Activated CD4-positive, alpha-beta memory T cell treated with anti-CD3 and anti-CD28 coated beads for 36 hours (primary cell): ENCODE results near the gene MRPL50. TPM values are rescaled to one million over a fixed set of nuclear protein-coding genes. Genes with fewer than 3 reads are reported as not detected.

ENCODE experiments used
- CTCF ChIA-PET: fragments of 350-600 bp; sonication (Branson Sonifier 250); formaldehyde crosslinking; loops from one replicate; lab custom pipeline; 2021; ENCODE audit warnings: antibody characterized with exemption, inconsistent platforms; lab: Charles Lee
- POLR2A ChIA-PET: fragments of 350-600 bp; sonication (Branson Sonifier 250); formaldehyde crosslinking; loops from one replicate; lab custom pipeline; 2021; ENCODE audit warnings: antibody characterized with exemption; lab: Charles Lee
- DNase-seq: peaks from one replicate; pipeline ENCODE4 v3.0.0-alpha.2; 2020
- H3K27ac Mint-ChIP-seq: one replicate; pipeline ENCODE4 v1.8.0; 2021; ENCODE audit warnings: mixed read lengths
- H3K27me3 Mint-ChIP-seq: one replicate; pipeline ENCODE4 v1.8.0; 2021; ENCODE audit warnings: mixed read lengths
- H3K36me3 Mint-ChIP-seq: one replicate; pipeline ENCODE4 v1.8.0; 2021; ENCODE audit warnings: mixed read lengths
- H3K4me1 Mint-ChIP-seq: one replicate; pipeline ENCODE4 v1.8.0; 2021; ENCODE audit warnings: low read depth, mixed read lengths
- H3K4me3 Mint-ChIP-seq: one replicate; pipeline ENCODE4 v1.8.0; 2021; ENCODE audit warnings: mild to moderate bottlenecking, mixed read lengths
- H3K9me3 Mint-ChIP-seq: one replicate; pipeline ENCODE4 v1.8.0; 2021; ENCODE audit warnings: mixed read lengths
- intact Hi-C: fragments of 100-400 bp; cut with micrococcal nuclease; formaldehyde crosslinking; loops from one replicate; pipeline ENCODE4 v1.15.1; 2023
- total RNA-seq, 2 experiments: library from RNA; stranded (reverse); gene quantifications; one replicate each; pipeline ENCODE4 v1.2.3, GENCODE V29; 2021

Gene MRPL50
- total RNA-seq, 2 experiments from 2014 or later, result 13.3 to 13.4 TPM

DNA sequence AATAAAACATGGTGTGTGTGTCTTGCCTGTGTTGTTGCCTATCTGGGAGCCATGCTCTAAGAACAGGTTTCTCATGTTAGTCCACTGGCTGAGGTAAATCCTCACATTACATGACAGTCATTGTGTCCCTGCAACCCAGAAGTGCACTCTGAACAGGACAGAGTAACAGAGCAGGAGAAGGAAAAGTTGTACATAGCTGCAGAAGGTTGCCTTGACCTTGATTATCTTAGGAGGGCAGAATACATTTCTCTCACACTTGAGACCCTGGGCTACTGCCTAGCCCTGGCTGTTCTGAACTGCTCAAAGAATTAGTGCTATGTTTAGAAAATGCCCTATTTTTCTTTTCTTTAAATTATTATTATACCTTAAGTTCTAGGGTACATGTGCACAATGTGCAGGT is 17.2 kb upstream of the MRPL50 start:
- ChIA-PET POLR2A (no interaction called here), CTCF (no interaction called here)
- Mint-ChIP-seq H3K4me3 (no peak overlapping the region), H3K4me1 (no peaks in the 10 kb centered on the region), H3K27ac (no peak overlapping the region), H3K9me3 (peaks cover 75% of the 10 kb centered on the region), H3K27me3 (no peaks in the 10 kb centered on the region), H3K36me3 (peaks cover 41% of the 10 kb centered on the region)
- intact Hi-C loops, result no loop called here
- no peak for DNase-seq

DNA sequence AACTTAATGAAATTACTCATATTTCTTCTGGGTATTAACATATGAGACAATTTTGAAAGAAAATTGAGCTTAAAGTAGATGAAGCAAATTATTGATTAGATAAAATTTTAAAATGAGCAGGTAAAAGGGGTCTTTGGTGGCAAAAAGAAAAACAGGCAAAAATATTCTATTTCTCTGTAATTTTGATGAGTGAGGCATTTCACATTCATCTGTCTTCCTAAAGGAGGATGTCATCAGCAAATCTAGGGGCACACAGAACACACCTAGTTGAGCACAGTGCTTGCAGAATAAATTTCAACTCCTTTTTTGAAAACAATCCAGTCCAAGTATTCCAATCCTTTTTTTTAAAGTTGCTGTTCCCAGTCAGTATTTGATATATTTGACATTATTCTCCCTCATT is 16.4 kb upstream of the MRPL50 start:
- Mint-ChIP-seq H3K27me3 (no peaks in the 10 kb centered on the region), H3K4me1 (no peaks in the 10 kb centered on the region), H3K27ac (no peak overlapping the region), H3K9me3 (peaks cover 78% of the 10 kb centered on the region), H3K4me3 (no peak overlapping the region), H3K36me3 (peaks cover 47% of the 10 kb centered on the region)
- intact Hi-C loops, result no loop called here
- no peak for DNase-seq
- CTCF ChIA-PET, result no interaction called here
- POLR2A ChIA-PET, result no interaction called here

DNA sequence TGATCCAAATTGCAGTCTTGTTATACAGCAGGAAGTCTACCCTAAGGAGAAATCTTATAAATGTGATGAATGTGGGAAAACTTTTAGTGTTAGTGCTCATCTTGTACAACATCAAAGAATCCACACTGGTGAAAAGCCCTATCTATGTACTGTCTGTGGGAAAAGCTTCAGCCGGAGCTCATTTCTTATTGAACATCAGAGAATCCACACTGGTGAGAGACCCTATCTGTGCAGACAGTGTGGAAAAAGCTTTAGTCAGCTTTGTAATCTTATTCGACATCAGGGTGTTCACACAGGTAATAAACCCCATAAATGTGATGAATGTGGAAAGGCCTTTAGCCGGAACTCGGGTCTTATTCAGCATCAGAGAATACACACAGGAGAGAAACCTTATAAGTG is 10.7 kb upstream of the MRPL50 start:
- no peaks in the 10 kb centered on the region for H3K27me3 Mint-ChIP-seq
- ChIA-PET CTCF (no interaction called here), POLR2A (no interaction called here)
- H3K36me3 Mint-ChIP-seq, result peaks cover 86% of the 10 kb centered on the region
- DNase-seq, result no peak
- H3K4me3 Mint-ChIP-seq, result no peak overlapping the region
- H3K4me1 Mint-ChIP-seq, result no peaks in the 10 kb centered on the region
- intact Hi-C loops, result no loop called here
- no peak overlapping the region for H3K27ac Mint-ChIP-seq
- H3K9me3 Mint-ChIP-seq, result peaks cover 83% of the 10 kb centered on the region

DNA sequence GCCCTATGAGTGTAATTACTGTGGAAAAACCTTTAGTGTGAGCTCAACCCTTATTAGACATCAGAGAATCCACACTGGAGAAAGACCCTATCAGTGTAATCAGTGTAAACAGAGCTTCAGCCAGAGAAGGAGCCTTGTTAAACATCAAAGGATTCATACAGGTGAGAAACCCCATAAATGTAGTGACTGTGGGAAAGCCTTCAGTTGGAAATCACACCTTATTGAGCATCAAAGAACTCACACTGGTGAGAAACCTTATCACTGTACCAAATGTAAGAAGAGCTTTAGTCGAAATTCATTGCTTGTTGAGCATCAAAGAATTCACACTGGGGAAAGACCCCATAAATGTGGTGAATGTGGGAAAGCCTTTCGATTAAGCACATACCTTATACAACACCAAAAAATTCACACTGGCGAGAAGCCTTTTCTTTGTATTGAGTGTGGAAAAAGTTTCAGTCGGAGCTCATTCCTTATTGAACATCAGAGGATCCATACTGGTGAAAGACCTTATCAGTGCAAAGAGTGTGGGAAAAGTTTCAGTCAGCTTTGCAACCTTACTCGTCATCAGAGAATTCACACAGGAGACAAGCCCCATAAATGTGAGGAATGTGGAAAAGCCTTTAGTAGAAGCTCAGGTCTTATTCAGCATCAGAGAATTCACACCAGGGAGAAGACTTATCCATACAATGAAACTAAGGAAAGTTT is 10.1 kb upstream of the MRPL50 start:
- peaks cover 3% of the 10 kb centered on the region for H3K4me1 Mint-ChIP-seq
- POLR2A ChIA-PET, result no interaction called here
- no peak overlapping the region for H3K4me3 Mint-ChIP-seq
- intact Hi-C loops, result no loop called here
- peaks cover 88% of the 10 kb centered on the region for H3K36me3 Mint-ChIP-seq
- no peaks in the 10 kb centered on the region for H3K27me3 Mint-ChIP-seq
- H3K27ac Mint-ChIP-seq, result no peak overlapping the region
- peaks cover 85% of the 10 kb centered on the region for H3K9me3 Mint-ChIP-seq
- CTCF ChIA-PET, result interaction anchor here (1.2 kb wide), 1 partner anchor 20 kb away, joined by 3 read pairs; no protein-coding TSS in a partner anchor
- DNase-seq, result no peak

DNA sequence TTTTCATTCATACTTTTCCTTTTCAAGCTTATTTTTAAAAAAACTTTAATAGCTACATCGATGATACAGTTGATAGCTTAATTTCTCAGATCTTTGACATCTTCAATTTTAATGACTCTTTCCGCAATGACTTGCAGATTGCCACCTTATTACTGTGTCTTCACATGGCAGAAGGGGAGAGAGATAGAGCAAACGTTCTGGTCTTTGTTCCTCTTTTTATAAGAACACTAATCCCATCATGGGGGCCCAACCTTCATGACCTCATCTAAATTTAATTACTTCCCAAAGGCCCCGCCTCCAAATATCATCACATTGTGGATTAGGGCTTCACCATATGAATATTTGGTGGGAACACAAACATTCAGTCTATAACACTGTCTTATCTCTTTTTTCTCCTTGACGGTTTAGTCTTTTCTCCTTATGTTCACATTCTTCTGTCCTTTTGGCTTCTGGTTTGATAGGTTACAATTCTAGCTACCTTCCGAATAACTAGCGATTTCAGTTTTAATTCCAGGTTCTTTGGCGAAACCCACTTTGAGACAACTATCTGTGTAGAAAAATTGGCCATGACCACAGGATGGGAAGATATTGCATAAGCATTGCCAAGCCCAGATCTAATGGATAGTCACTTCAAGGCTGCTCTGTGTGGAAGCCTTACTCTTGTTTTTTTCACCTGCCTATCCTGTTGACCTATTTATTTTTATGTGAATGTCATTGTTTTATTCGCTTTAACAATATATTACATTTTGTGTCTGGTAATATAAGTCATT is 5.3 kb upstream of the MRPL50 start:
- H3K27ac Mint-ChIP-seq, result no peak overlapping the region
- intact Hi-C loops, result no loop called here
- H3K9me3 Mint-ChIP-seq, result peaks cover 48% of the 10 kb centered on the region
- CTCF ChIA-PET, result interaction anchor here (1.1 to 1.6 kb wide), 2 partner anchors 15 to 92 kb away, joined by 4 to 5 read pairs; no protein-coding TSS in a partner anchor
- H3K4me3 Mint-ChIP-seq, result no peak overlapping the region
- POLR2A ChIA-PET, result no interaction called here
- H3K36me3 Mint-ChIP-seq, result peaks cover 83% of the 10 kb centered on the region
- DNase-seq, result no peak
- no peaks in the 10 kb centered on the region for H3K27me3 Mint-ChIP-seq
- peaks cover 36% of the 10 kb centered on the region for H3K4me1 Mint-ChIP-seq

DNA sequence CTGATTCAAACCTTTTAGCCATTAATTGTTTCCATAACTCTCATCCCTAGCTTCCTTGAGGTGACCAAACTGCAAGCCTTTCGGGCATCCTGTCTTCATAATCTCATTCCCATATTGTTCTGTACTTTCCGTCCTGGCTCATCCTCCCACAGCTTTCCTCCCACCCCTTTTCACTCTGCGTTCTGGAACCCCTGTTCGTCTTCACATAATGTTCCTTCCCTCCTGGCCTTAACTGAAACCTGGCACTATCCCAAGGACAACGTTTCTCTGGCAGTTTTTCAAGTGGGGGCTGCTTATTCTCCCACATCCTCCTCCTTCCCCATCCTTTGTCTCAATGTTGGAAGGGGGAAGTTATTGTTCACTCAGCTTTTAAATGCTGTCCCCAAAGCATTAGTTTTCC is 1.7 kb upstream of the MRPL50 start:
- Mint-ChIP-seq H3K9me3 (peaks cover 17% of the 10 kb centered on the region), H3K36me3 (peaks cover 62% of the 10 kb centered on the region), H3K4me3 (peak overlapping the region; percentile 100), H3K27ac (peak overlapping the region; percentile 98), H3K4me1 (peaks cover 60% of the 10 kb centered on the region), H3K27me3 (no peaks in the 10 kb centered on the region)
- POLR2A ChIA-PET, result interaction anchor here (1.9 kb wide), 1 partner anchor 133 kb away, joined by 10 read pairs; the partner anchor contains the start of gene RNF20
- CTCF ChIA-PET, result interaction anchor here (1.3 kb wide), 1 partner anchor 130 kb away, joined by 3 read pairs; no protein-coding TSS in a partner anchor
- intact Hi-C loops, result no loop called here
- DNase-seq, result no peak

DNA sequence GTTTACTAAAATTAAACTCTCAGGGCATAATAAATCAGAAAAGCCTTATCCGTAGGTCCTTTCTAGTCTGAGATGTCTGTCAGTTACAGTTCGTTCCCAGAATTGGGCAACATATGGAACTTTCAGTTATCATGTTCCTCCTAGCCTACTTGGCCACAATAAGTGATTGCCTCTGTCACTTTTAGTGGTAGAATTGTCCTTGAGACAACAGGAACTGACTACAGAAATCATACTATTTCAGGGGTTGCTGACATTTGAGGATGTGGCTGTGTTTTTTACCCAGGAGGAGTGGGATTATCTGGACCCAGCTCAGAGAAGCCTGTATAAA is 1.2 kb upstream of the MRPL50 start:
- Mint-ChIP-seq H3K27ac (peak overlapping the region; percentile 98), H3K27me3 (no peaks in the 10 kb centered on the region), H3K9me3 (peaks cover 14% of the 10 kb centered on the region), H3K36me3 (peaks cover 62% of the 10 kb centered on the region), H3K4me1 (peaks cover 65% of the 10 kb centered on the region), H3K4me3 (peak overlapping the region; percentile 100)
- intact Hi-C loops, result loop anchor here (2.0 to 10.0 kb wide), 6 partner anchors 113 to 1577 kb away; partner anchors contain the start of genes ERP44, INVS, MSANTD3 and NR4A3
- ChIA-PET CTCF (interaction anchor here (1.3 kb wide), 1 partner anchor 130 kb away, joined by 3 read pairs; no protein-coding TSS in a partner anchor), POLR2A (interaction anchor here (1.9 kb wide), 1 partner anchor 134 kb away, joined by 10 read pairs; the partner anchor contains the start of gene RNF20)
- no peak for DNase-seq

DNA sequence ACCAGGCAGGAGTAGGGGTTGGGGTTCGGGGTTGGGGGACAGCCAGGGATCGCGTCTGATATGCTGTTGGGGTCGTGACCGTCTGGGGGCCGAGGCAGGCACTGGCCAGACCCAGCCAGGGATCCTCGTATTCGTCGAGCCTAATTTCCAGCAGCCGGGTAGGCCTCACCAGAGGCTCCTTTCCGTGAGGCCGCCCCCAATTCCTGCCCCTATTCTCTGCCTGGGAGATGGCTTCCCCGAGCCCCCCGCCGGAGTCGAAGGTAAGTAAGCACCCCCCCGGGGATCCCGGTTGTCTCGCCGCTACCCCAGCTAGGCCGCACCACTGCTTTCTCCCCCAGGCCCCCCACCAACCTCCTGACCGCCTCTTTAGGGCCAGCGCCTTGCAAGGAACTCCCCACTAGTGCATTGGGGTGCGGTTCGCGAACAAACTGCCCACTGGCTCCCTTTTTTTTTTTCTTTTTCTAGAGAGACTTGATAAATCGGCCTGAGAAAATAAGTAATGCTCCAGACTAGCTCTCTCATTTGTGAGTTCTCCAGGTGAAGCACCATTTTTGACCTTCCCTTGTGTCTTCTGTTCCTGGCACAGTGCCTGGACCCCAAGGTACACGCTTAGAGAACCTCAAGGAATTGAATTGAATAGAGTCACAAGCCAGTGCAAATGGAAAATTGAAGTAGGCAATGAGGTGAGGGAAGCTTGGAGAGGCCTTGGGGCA is 668 bp upstream of the MRPL50 start:
- no peaks in the 10 kb centered on the region for H3K27me3 Mint-ChIP-seq
- POLR2A ChIA-PET, result interaction anchor here (0.6 to 1.9 kb wide), 3 partner anchors 8 to 135 kb away, joined by 3 to 10 read pairs (median 3); partner anchors contain the start of gene RNF20
- H3K9me3 Mint-ChIP-seq, result peaks cover 18% of the 10 kb centered on the region
- H3K27ac Mint-ChIP-seq, result peak overlapping the region; percentile 98
- H3K36me3 Mint-ChIP-seq, result peaks cover 62% of the 10 kb centered on the region
- peak; percentile 13 for DNase-seq
- H3K4me1 Mint-ChIP-seq, result peaks cover 70% of the 10 kb centered on the region
- H3K4me3 Mint-ChIP-seq, result peak overlapping the region; percentile 100
- intact Hi-C loops, result loop anchor here (1.0 to 10.0 kb wide), 10 partner anchors 50 to 1577 kb away; partner anchors contain the start of genes ERP44, INVS, MSANTD3 and NR4A3
- CTCF ChIA-PET, result interaction anchor here (0.7 to 2.1 kb wide), 6 partner anchors 10 to 131 kb away, joined by 3 to 9 read pairs (median 4); no protein-coding TSS in a partner anchor

DNA sequence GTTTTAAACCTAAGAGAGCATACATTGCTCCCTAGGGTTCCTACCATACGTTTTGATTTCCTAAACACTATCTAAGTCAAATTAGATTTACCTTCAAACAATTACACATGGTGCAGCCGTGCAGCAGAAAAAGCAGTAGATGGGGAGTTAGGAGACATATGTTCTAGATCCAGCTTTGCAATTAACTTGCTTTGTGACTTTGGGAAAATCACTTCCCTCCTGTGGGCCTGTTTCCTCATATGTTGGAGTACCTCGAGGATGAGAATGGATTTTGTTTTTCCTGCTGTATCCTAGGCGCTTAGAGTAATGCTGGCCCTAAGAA is 711 bp downstream of the MRPL50 start:
- Mint-ChIP-seq H3K4me1 (peaks cover 67% of the 10 kb centered on the region), H3K9me3 (peaks cover 14% of the 10 kb centered on the region), H3K27ac (peak overlapping the region; percentile 98), H3K36me3 (peaks cover 59% of the 10 kb centered on the region), H3K4me3 (peak overlapping the region; percentile 100), H3K27me3 (no peaks in the 10 kb centered on the region)
- intact Hi-C loops, result loop anchor here (1.0 to 10.0 kb wide), 10 partner anchors 52 to 1575 kb away; partner anchors contain the start of genes ERP44, INVS, MSANTD3 and NR4A3
- POLR2A ChIA-PET, result no interaction called here
- CTCF ChIA-PET, result interaction anchor here (1.0 to 2.1 kb wide), 3 partner anchors 9 to 132 kb away, joined by 3 to 9 read pairs (median 6); no protein-coding TSS in a partner anchor
- DNase-seq, result no peak

DNA sequence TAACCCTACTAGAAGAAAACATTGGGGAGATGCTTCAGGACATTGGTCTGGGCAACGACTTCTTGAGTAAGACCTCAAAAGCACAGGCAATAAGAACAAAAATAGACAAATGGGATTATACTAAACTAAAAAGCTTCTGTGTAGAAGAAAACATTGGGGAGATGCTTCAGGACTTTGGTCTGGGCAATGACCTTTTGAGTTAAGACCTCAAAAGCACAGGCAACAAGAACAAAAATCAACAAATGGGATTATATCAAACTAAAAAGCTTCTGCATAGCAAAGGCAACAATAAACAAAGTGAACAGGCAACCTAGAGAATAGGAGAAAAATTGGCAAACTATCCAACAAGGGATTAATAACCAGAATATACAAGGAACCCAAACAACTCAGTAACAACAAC is 3.7 kb downstream of the MRPL50 start:
- intact Hi-C loops, result loop anchor here (5.0 to 10.0 kb wide), 5 partner anchors 118 to 1572 kb away; partner anchors contain the start of genes ERP44, INVS, MSANTD3 and NR4A3
- DNase-seq, result no peak
- Mint-ChIP-seq H3K4me3 (no peak overlapping the region), H3K36me3 (peaks cover 59% of the 10 kb centered on the region), H3K4me1 (peaks cover 58% of the 10 kb centered on the region), H3K27me3 (no peaks in the 10 kb centered on the region), H3K27ac (no peak overlapping the region), H3K9me3 (peaks cover 19% of the 10 kb centered on the region)
- ChIA-PET CTCF (no interaction called here), POLR2A (no interaction called here)

DNA sequence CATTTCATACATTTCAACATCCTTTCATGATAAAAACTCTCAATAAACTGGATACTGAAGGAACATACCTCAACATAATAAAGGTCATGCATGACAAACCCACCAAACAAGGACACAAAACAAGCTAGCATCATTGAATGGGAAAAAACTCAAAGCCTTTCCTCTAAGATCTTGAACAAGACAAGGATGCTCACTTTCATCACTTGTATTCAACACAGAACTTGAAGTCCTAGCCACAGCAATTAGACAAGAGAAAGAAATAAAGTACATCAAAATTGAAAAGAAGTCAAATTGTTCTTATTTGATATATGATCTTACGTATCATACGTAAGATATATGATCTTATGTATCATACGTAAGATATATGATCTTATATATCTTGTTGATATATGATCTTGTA is 5.3 kb downstream of the MRPL50 start:
- DNase-seq, result no peak
- peaks cover 57% of the 10 kb centered on the region for H3K4me1 Mint-ChIP-seq
- H3K27me3 Mint-ChIP-seq, result no peaks in the 10 kb centered on the region
- H3K9me3 Mint-ChIP-seq, result peaks cover 19% of the 10 kb centered on the region
- POLR2A ChIA-PET, result no interaction called here
- CTCF ChIA-PET, result interaction anchor here (0.9 kb wide), 1 partner anchor 137 kb away, joined by 4 read pairs; no protein-coding TSS in a partner anchor
- intact Hi-C loops, result loop anchor here (10.0 kb wide), 1 partner anchor 968 kb away; the partner anchor contains the start of gene MSANTD3
- H3K27ac Mint-ChIP-seq, result no peak overlapping the region
- no peak overlapping the region for H3K4me3 Mint-ChIP-seq
- H3K36me3 Mint-ChIP-seq, result peaks cover 64% of the 10 kb centered on the region
